Tibial nerve (tissue), 4 donors: ENCODE measurements around the gene EPS8. TPM values are rescaled to one million over a fixed set of nuclear protein-coding genes. Genes with fewer than 3 reads are reported as not detected.

ENCODE experiments used
- DNase-seq, 2 donors: peaks; one replicate each; pipeline ENCODE4 v3.0.0-alpha.2; 2019; ENCODE audit warnings: low spot score in 2 of 2
- H3K27ac ChIP-seq, 4 donors: fragments of 200-600 bp; sonication (generic) in 3 of 4; one replicate each; pipeline ENCODE4 v1.5.1; 2017 to 2019; ENCODE audit warnings: mild to moderate bottlenecking in 1 of 4
- H3K27me3 ChIP-seq, 2 donors: fragments of 200-600 bp; sonication (generic) in 1 of 2; one replicate each; pipeline versions ENCODE4 v1.5.1 to v1.6.0; 2017 to 2019
- H3K36me3 ChIP-seq, 3 donors: fragments of 200-600 bp; sonication (generic); one replicate each; pipeline ENCODE4 v1.5.1; 2018 to 2019
- H3K4me1 ChIP-seq, 4 donors: fragments of 200-600 bp; sonication (generic) in 3 of 4; one replicate each; pipeline ENCODE4 v1.5.1; 2017 to 2019
- H3K4me3 ChIP-seq, 4 donors: fragments of 200-600 bp; sonication (generic) in 3 of 4; one replicate each; pipeline ENCODE4 v1.5.1; 2017 to 2019; ENCODE audit warnings: mild to moderate bottlenecking in 1 of 4, moderate library complexity in 1 of 4
- H3K9me3 ChIP-seq, 4 donors: fragments of 200-600 bp; sonication (generic) in 3 of 4; one replicate each; pipeline ENCODE4 v1.5.1; 2017 to 2019
- CTCF ChIP-seq, 5 experiments: fragments of 200-600 bp in 3 of 5; fragments of 450-650 bp in 2 of 5; sonication (generic) in 3 of 5; IDR thresholded peaks; one replicate each; pipeline ENCODE4 v1.5.1; 2016 to 2019; ENCODE audit warnings: antibody characterized with exemption in 5 of 5, mild to moderate bottlenecking in 3 of 5, moderate library complexity in 2 of 5
- EP300 ChIP-seq, 2 donors: sonication (generic); formaldehyde crosslinking; IDR thresholded peaks; one replicate each; pipeline ENCODE4 v1.6.1; 2017; ENCODE audit warnings: antibody characterized with exemption in 2 of 2, mild to moderate bottlenecking in 1 of 2
- POLR2A ChIP-seq, 2 donors: fragments of 450-650 bp; IDR thresholded peaks; one replicate each; pipeline ENCODE4 v1.6.1; 2017; ENCODE audit warnings: antibody characterized with exemption in 2 of 2, mild to moderate bottlenecking in 2 of 2, moderate library complexity in 2 of 2
- whole genome bisulfite sequencing, 2 donors: methylation state at CpG; one replicate each; pipeline ENCODE4 v1.1.5; 2018; 5-methylcytosine and 5-hydroxymethylcytosine counted together
- total RNA-seq, 4 donors: library from RNA; depleted of rRNA; stranded (reverse); fragments of >200 nt; gene quantifications; one replicate each; pipeline ENCODE4 v1.1.0, GENCODE V29; 2016

EPS8 gene
- total RNA-seq, 4 donors from 2014 or later, result 153 to 215 (median 193) TPM

- H3K36me3 ChIP-seq, result no peaks in the 10 kb centered on the region
- no peak for DNase-seq
- H3K9me3 ChIP-seq, result no peaks in the 10 kb centered on the region
- WGBS, 2 donors, result 60% methylated on average over 2 of the region's 2 CpGs
- no peak overlapping the region for H3K4me3 ChIP-seq
- H3K27ac ChIP-seq, result peak overlapping the region in 2 of 4 donors; percentile 1 to 5
- no peaks in the 10 kb centered on the region for H3K27me3 ChIP-seq
- TF ChIP-seq POLR2A (IDR thresholded peaks at IDR 0.05) (no peak), CTCF (IDR thresholded peaks at IDR 0.05) (no peak), EP300 (IDR thresholded peaks at IDR 0.05) (no peak)
- peaks cover 0 to 12% (median 0%) of the 10 kb centered on the region in 4 donors for H3K4me1 ChIP-seq
Measured at GRCh38 chr12:15811214-15812127, 22.3 kb upstream of the EPS8 start.

DNA sequence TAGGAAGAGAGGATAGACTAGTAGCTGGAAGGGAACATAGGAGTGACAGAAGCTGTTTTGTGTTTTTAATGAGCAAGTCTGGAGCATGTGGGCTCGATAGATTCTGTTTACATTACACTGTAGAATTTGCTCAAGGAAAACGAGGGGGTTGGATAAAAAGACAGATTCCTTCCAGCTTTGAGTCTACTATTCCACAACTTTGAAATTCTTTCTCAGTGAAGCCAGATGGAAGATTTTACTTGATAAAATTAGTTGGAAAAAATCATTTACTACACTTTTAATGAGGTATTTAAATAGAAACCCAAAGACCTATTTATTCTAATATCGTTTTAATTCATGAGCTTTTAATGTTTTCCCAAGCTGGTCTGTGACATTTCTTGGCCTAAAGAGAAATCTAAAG lies 19.5 kb upstream of the EPS8 start:
- Histone ChIP-seq H3K9me3 (no peaks in the 10 kb centered on the region), H3K4me1 (peaks cover 0 to 12% (median 0%) of the 10 kb centered on the region in 4 donors), H3K36me3 (no peaks in the 10 kb centered on the region), H3K27me3 (no peaks in the 10 kb centered on the region), H3K27ac (peak overlapping the region in 1 of 4 donors; percentile 40), H3K4me3 (no peak overlapping the region)
- WGBS, 2 donors, result 8 to 19% methylated on average over 3 of the region's 3 CpGs
- no peak for DNase-seq
- TF ChIP-seq POLR2A (IDR thresholded peaks at IDR 0.05), result no peak
- no peak for TF ChIP-seq CTCF (IDR thresholded peaks at IDR 0.05)
- TF ChIP-seq EP300 (IDR thresholded peaks at IDR 0.05), result no peak

- 91 to 93% methylated on average over 2 of the region's 2 CpGs for WGBS, 2 donors
- H3K36me3 ChIP-seq, result no peaks in the 10 kb centered on the region
- TF ChIP-seq CTCF (IDR thresholded peaks at IDR 0.05), result no peak
- TF ChIP-seq POLR2A (IDR thresholded peaks at IDR 0.05), result no peak
- no peak for TF ChIP-seq EP300 (IDR thresholded peaks at IDR 0.05)
- peaks cover 0 to 12% (median 0%) of the 10 kb centered on the region in 4 donors for H3K4me1 ChIP-seq
- H3K4me3 ChIP-seq, result no peak overlapping the region
- peak overlapping the region in 1 of 4 donors; percentile 40 for H3K27ac ChIP-seq
- DNase-seq, result no peak
- H3K9me3 ChIP-seq, result no peaks in the 10 kb centered on the region
- no peaks in the 10 kb centered on the region for H3K27me3 ChIP-seq
Measured at GRCh38 chr12:15808250-15808649, 19.1 kb upstream of the EPS8 start.

- WGBS, 2 donors, result 89 to 100% methylated on average over 1 of the region's 1 CpG
- DNase-seq, result no peak
- no peak overlapping the region for H3K27ac ChIP-seq
- H3K4me3 ChIP-seq, result no peak overlapping the region
- H3K9me3 ChIP-seq, result no peaks in the 10 kb centered on the region
- H3K27me3 ChIP-seq, result no peaks in the 10 kb centered on the region
- no peaks in the 10 kb centered on the region for H3K36me3 ChIP-seq
- TF ChIP-seq EP300 (IDR thresholded peaks at IDR 0.05), result no peak
- no peak for TF ChIP-seq POLR2A (IDR thresholded peaks at IDR 0.05)
- no peak for TF ChIP-seq CTCF (IDR thresholded peaks at IDR 0.05)
- H3K4me1 ChIP-seq, result peaks cover 0 to 9% (median 0%) of the 10 kb centered on the region in 4 donors
Measured at GRCh38 chr12:15806826-15807225, 17.6 kb upstream of the EPS8 start.
